Measurements from ENCODE around the gene PRKCA.
A peak's percentile ranks its signal among the peaks of the same experiment; 100 is the strongest.

Gene PRKCA

DNA sequence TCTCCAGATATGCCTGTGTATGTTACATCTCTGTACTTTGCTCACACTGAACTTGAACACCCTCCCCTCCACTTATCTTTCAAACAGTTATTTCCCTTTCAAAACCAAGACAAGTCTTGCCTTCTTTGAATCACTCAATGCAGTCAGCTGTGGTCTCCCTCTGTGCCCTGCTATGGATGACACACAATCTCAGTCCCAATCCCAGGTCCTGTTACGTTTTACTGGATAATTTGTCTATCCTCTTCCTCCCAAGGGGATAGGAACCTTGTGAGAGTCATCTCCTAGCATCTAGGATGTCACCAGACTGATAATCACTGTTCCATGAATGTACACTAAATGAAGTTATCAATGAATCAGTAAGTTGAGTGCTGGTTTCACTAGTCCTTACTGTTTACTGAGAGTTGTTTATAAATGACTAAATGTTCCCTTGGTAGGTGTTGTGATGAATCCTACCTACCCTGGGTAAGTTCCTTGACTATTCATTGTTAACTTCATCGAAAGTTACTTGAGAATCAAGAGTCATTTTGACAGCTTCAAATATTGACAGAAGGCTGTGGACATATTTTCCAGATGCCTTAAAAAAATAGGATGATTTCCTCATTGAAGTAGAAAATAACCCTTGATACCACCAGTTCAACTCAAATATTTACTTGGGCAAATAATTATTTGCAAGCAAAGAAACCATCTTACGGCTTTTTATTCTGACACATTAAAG is 244.9 kb downstream of the PRKCA start:
- DNase-seq (ENCODE audit: low read depth), result no peak

DNA sequence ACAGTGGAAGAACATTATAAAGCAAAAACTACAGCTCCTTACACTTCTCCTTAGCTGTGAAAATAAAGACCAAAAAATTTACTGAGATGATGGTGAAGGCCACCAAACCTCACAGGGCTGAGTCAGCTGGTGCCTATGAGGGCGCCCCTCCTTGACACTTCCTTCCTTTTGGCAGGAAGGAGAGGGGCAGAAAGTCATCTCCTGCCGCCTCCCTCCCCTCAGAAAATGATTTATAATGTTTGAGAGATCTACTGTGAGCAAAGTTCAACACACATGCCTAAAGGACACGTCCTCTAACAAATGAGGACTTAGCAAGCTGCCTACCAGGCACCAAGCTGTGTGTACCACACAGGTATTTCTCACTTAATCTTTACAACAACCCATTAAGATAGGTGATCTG is 245.7 kb downstream of the PRKCA start:
- DNase-seq (ENCODE audit: low read depth), result peak; percentile 20

DNA sequence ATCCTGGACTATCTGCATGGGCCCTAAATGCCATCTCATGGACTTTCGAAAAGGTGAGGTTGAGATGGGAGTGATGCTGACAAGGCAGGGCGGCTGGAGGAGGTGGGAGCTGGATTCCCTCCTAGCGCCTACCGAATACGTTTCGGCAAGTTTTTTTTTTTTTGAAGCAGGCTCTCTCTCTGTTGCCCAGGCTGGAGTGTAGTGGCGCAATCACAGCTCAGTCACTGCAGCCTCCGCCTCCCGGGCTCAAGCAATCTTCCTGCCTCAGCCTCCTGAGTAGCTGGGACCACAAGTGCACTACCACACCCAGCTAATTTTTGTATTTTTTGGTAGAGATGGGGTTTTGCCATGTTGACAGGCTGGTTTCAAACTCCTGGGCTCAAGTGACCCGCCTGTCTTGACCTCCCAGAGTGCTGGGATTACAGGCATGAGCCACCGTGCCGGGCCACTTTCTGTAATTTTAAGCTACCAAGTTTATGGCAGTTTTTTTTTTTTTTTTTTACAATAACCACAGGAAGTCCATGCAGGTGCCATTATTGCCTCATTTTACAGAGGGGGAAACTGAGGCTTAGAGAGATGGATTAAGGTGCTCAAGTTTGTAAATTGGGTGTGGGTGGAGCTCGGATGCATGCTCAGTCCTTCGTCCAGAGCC is 246.4 kb downstream of the PRKCA start:
- no peak for DNase-seq (ENCODE audit: low read depth)

DNA sequence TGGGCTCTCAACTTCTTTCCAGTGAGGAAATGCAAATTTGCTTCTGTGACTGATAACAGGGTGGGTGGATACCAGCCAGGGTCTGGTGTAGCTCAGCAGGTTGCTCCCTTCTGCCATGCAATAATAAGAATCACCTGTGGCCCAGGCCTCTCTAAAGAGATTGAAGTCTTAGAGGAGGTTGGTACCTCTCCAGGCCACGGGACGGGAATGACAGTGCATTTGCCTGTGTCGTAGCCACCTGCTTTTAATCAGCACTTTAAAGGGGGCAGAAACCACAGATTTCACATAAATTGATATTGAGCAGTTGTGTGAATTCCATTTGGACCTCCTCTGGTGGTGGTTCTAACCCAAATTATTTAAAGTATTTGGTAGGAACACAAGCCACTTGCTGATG is 246.9 kb downstream of the PRKCA start:
- no peak for DNase-seq (ENCODE audit: low read depth)

DNA sequence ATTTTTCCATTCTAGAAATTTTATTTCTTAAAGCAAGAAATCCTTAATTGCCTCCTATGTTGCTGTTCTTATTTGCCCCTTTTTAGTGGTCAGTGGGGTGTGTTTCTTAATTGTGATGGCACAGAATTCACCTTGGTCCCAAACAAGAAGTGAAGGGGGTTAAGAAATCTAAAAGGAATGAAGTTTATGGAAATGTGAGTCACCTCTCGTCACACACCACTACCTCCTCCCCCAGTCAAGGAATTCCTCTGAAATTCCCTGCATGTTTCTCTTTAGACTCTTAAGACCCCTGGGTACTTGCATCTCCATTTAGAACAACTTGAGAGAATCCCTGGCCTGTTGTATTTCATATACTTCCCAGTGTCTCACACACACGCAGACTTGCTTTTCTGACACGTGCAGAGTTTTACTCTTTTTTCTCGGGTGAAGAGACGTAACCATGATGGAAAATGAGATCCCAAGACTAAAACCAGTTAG is 247.4 kb downstream of the PRKCA start:
- no peak for DNase-seq (ENCODE audit: low read depth)

DNA sequence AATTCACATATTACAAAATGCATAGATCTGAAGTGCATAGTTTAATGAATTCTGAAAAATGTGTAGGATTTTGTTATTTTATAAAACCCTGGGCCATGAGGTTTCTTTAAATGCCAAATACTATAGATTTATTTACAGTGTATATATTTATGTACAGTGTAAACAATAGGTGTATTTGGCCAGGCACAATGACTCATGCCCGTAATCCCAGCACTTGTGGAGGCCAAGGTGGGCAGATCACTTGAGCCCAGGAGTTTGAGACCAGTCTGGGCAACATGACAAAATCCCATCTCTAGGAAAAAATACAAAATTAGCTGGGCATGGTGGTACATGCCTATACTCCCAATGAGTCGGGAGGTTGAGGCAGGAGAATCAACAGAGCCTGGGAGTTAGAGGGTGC is 249.4 kb downstream of the PRKCA start:
- no peak for DNase-seq (ENCODE audit: low read depth)

DNA sequence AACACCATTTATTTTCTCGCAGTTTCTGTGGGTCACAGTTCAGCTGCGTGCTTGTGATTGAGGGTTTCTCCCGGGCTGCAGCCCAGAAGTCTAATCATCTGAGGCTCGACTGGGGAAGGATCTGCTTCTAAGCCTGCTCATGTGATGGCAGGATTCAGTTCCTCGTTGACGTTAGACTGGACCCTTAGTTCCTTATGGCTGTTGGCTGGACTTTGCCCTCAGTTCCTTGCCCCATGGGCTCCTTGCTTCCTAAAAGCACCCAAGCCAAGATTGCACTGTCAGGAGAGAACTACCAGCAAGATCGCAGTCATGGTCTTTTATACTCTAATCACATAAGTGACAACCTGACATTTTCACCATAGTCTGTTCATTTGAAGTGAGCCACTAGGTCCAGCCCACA is 250.0 kb downstream of the PRKCA start:
- no peak for DNase-seq (ENCODE audit: low read depth)

DNA sequence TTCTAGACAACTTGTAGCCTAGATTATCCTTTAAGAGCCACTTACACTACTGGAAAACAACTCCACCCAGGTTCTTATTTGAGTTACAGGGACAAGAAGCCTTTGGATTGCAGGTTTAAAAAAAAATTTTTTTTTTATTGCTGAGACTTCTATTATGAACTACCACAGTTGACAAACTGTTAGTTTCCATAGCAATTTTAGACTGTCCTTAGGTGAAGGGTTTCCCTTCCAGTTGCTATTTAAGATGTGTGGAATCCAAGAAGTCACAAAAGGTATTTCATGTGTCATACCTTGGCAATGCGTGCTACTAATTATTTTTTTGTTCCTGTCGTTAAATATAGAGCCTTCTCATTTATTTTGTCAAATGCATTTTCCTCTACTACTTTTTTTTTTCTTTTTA is 253.2 kb downstream of the PRKCA start:
- no peak for DNase-seq (ENCODE audit: low read depth)

DNA sequence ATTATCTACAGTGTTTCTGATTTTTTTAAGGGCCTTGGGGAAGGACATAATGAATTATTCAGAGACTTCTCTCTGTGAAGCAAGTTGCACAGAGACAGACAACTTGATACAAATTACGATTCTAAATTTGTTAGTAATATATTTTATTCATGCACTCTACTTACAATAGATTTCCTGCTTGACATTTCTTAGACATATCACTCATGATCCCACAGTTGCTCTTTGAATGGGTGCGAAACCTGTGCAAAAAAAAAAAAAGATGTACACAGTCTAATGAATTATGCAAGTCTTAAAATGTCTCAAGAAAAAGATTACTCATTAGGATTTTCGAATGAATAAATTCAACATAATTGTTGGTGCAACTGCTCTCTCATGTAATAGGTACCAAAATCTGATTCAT is 254.8 kb downstream of the PRKCA start:
- DNase-seq (ENCODE audit: low read depth), result no peak

DNA sequence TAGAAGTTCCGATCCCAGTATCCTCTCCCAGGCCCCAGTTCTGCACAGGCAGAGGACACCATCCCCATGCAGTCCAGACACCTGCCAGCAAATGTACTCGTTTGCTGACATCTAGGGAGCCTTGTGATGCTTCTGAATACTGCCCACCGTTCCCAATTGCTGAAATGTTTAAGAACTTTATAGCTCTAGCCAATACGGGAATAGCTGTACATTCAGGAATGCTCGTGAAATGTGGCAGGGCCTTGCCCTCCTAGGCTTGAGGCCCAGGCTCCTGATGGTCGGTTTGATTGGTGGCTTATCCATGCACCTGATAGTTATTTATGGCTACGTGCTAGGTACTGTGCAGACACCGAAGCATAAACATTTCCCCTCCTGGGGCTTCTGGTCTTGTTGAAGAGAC is 255.5 kb downstream of the PRKCA start:
- DNase-seq (ENCODE audit: low read depth), result no peak

DNA sequence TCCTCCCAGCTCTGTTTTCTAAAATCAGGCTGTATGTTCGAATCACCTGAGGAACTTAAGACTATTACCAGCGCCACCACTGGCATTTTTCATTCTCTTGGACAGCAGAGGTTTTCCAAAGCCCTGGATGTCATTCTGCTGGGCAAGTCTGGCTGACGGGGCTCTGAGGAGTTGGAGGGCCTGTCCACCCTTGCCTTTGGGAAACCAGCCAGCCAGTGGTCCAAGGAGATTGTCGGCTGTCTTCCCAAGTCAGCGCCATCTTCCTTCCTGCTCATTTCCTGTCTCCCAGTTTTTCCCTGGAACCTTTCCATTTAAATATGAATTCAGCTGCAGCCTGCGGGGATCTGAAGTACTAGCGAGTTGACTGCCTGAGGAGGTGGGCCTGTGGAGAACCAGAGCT is 258.3 kb downstream of the PRKCA start:
- DNase-seq (ENCODE audit: low read depth), result no peak

DNA sequence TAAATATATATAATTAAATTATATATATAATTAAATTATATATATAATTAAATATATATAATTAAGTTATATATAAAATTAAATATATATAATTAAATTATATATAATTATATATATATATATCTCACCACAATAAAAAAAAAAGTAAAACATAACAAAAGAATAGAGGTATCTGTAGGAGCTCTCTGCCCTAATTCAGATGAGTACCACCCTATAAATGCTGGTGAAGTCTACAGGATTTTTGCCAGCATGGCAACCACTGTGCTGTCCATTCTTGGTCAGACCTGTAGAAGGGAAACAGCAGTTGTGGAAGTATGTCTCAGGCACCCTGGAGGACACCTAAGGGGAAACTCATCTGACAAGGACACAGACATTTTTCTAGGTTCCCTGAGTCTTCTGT is 259.7 kb downstream of the PRKCA start:
- DNase-seq (ENCODE audit: low read depth), result no peak

DNA sequence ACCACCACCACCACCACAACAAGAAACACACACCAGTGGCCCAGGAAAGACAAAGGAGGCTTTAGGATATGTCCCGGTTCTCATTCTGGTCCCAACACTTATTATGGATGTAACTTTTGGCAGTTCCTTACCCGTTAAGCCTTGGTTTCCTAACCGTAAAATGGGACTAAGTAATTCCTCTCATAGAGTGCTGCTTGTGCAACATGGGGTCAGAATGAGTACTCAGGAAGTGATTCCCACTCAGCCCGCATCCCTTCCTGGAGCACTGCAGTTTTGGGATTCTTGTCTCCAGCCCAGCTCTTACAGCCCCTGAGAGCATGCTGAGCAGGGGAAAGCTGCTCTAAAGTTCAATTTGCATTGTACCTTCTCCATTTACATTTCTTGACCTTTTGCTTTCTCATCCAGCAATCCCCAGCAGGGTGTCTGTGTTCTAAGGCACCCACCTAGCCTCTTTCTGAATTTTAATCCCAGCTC is 262.6 kb downstream of the PRKCA start:
- no peak for DNase-seq (ENCODE audit: low read depth)

DNA sequence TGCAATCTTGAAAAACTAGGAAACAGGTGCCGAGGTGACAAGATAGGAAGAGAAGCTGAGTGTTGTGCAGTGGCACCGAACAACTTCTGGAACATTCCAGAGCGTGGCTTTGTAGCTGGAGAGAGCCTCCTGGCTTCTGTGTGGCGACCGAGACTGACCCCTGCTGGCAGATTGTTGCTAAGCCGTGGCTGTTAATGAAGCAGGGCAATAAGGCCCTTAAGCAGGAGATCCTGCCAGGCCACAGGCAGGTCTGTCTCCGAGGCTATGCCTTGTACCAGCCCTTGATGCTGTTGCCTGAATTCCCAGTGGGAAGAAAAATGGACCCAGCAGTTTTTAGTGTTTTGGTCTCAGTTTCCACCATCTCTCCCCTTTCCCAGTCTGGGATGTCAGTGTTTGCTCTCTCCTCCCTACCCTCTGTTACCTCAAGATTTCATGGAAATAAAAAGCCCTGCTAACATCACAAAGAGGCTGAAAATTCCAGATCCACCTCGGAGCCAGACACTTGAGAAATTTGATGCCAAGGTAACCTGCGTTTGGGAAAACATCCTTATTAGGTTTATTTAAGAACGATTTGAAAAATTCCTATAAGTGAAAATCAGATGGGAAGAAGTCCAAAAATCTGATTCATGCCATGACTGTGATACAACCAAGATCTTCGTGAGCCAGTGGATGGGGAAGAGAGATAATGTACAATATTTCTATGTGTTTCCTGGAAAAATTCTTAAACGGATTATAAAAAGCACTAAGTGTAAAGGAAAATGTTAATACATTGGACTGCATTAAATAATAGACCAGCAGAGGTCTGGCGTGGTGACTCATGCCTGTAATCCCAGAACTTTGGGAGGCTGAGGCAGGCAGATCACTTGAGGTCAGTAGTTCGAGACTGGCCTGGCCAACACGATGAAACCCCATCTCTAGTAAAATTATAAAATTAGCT is 265.1 kb downstream of the PRKCA start:
- DNase-seq (ENCODE audit: low read depth), result peak; percentile 68

DNA sequence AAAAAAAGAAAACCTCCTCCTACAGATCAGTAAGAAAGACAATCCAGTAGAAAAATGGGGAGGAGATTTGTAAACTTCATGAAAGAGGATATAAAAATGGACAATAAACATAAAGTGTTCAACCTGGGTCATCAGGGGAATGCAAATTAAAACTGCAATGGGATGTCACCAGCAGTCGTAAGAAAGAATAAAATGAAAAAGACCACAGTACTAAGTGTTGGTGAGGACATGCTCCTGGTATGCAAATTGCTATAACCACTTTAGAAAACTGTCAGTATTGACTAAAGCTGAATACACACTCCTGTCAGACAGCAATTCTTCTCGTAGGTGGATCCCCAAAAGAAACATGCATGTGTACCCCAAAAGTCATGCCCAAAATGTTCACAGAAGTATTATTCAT is 267.2 kb downstream of the PRKCA start:
- no peak for DNase-seq (ENCODE audit: low read depth)

DNA sequence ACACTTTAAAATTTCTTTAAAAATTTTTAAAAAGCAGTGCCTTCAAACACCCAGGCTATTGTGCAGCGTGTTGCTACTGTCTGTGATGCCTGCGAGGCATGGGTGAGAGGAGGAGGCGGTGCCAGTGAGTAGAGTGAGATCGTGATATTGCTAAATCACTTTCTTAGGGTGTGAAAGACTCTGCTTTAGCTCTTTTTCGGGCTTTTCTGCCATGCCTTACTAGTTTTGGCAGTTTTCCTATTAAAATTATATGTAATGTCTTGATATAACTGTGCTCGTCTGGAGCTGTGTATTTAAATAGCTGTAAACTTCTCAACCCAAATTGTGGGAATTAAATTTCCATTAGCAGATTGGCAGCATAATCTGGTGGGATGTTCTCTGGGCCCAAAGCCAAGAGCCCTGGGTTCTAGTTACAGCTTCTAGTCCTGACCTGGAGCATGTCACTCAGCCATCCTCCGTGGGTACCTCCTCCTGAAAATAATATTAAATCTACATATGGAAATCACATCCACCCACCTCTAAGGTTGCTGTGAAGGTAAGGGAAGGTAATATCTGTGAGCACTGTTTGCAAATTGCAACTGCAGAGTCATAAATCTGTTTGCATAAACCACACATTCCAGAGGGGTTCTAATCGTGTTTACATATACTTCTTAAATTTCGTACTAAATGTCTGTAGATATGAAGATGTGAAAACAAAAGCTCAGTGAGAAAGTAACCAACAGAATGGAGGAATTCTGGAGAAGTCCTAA is 268.2 kb downstream of the PRKCA start:
- no peak for DNase-seq (ENCODE audit: low read depth)

DNA sequence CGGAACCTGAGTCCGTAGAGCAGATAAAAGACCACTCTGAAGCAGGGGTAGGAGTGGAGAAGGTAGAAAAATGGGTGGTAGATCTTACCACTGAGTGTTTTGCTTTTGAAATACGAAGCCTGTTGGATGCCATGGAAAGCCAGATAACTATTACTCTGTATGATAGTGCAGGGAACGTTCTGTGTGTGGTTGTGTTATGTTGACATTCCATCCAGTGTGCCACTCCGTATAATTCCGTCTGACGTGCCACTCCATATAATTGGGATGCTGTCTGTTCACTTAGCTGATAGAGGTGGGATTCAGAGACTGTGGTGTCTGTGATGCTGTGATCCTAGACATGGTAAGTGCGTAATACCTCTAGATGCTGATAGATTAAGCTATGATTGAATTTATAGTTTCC is 269.3 kb downstream of the PRKCA start:
- DNase-seq (ENCODE audit: low read depth), result no peak

DNA sequence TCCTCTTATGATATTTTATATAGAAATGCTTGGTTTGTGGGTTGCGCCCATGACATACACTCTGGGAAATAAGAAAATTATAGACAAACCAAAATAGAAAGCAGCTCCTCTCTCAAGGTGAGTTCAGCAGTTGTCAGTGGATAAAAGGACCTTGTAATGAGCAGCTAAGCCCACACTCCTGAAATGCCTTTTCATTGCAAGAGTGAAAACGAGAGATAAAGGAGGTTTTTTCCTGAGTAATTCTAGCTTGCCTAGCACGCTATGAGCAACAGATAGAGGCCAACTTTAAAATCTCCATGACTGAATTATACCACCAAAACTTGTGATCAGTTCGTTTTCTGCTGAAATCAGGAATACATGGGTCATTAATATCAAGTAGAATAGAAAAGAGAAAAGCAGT is 270.7 kb downstream of the PRKCA start:
- no peak for DNase-seq (ENCODE audit: low read depth)

DNA sequence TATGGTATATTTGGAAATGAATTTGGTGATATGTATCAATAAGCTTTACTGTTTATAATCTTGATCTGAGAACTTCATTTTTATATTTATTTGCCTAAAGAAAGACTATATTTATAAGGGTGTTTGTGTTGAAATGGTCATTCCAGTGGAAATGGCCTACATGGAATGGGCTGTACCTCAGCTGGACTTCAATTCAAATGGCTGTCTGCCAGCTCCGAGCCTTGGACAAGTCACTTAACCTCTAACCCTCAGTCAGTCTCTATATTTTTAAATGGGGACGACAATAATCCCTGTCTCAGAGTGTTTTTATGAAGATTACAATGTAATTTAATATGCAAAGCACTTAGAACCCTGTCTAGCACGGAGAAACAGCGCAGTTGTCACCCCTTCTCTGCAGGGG is 271.7 kb downstream of the PRKCA start:
- no peak for DNase-seq (ENCODE audit: low read depth)

DNA sequence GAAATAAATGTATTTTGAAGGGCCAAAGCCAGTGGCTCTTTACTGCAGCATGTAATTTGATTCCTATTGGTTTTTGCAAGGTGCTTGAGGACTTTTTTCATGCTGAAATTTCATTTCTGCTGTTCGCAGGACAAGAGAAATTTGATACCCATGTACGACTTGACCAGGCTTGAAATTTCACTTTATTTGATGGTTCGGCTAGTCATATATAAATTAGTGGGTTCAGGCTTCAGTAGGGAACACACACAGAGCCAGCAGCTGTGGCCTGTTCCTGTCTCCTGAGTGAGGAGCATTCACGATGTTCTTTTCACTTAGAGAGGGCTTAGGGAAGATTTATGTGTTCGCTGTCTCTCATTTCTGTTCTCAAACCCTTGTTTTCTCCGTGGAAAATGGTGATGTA is 274.1 kb downstream of the PRKCA start:
- DNase-seq (ENCODE audit: low read depth), result no peak

DNA sequence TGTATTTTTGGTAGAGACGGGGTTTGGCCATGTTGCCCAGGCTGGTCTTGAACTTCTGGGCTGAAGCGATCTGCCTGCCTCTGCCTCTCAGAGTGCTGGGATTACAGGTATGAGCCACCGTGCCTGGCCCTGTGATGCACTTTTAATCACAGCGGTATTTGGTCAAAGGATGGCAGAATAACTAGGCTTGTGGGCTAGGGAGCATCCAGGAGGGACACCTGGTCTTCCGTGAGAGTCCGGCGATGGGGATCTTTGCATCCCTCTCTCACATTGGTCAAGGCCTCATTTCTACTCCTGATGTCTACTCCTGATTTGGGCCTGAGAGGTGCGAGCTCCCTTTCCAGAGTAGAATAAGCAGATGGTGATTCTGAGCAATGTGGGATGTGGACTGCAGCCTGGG is 274.6 kb downstream of the PRKCA start:
- DNase-seq (ENCODE audit: low read depth), result no peak
